ENCODE results near the gene LAX1. TPM values are rescaled to one million over a fixed set of nuclear protein-coding genes. Genes with fewer than 3 reads are reported as not detected.
"Not testable (repeated sequence)": the region's sequence is repeated elsewhere in the genome, so short reads cannot be mapped to it uniquely, and the experiment has no call there.

The LAX1 gene
- polyA plus RNA-seq, 1 donor: 0.27 TPM

DNA sequence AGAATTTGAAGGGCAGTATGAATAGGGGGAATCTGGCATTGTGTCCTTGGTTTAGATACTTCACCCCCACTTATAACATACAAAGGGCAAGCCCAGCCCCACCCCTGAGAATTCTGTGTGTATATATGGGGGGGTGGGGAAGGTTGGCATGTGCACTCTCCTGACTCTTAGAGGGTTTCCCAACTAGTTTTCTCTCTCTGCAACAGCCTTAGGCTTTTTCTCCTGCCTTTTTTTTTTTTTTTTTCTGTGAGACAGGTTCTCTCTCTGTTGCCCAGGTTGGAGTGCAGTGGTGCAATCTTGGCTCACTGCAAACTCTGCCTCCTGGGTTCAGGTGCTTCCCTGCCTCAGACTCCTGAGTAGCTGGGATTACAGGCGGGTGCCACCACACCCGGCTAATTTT lies 27.5 kb downstream of the LAX1 start:
- no CpG with 5 or more reads among the region's 2 CpGs for WGBS (ENCODE audit: insufficient coverage, low lambda C conversion rate)
- no peak for DNase-seq
- H3K4me1 ChIP-seq (ENCODE audit: control insufficient read depth, insufficient read depth, low read length): peaks cover 10% of the 10 kb centered on the region
- H3K27ac ChIP-seq (ENCODE audit: low read length): no peak overlapping the region
- no peaks in the 10 kb centered on the region for H3K9me3 ChIP-seq (ENCODE audit: control insufficient read depth, low read depth, low read length)
- H3K27me3 ChIP-seq (ENCODE audit: control insufficient read depth, insufficient read depth, low read length): no peaks in the 10 kb centered on the region
- peaks cover 5% of the 10 kb centered on the region for H3K36me3 ChIP-seq (ENCODE audit: control insufficient read depth, insufficient read depth, low read length)
- H3K4me3 ChIP-seq (ENCODE audit: low read length): no peak overlapping the region

DNA sequence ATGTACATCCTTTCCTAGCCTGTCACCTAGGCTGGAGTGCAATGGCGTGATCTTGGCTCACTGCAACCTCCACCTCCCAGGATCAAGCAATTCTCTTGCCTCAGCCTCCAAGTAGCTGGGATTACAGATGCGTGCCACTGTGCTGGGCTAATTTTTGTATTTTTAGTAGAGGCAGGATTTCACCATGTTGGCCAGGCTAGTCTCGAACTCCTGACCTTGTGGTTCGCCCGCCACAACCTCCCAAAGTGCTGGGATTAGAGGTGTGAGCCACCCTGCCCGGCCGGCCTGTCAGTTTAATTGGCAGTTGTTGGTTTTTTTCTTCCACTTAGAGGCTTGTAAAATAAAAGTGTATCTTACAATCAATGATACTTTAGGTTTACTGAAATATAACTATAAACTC lies 28.6 kb downstream of the LAX1 start:
- no CpG with 5 or more reads among the region's 7 CpGs for WGBS (ENCODE audit: insufficient coverage, low lambda C conversion rate)
- not testable (repeated sequence) for H3K27ac ChIP-seq (ENCODE audit: low read length); H3K4me3 ChIP-seq (ENCODE audit: low read length); H3K27me3 ChIP-seq (ENCODE audit: control insufficient read depth, insufficient read depth, low read length); H3K9me3 ChIP-seq (ENCODE audit: control insufficient read depth, low read depth, low read length); DNase-seq
- Histone ChIP-seq H3K36me3 (ENCODE audit: control insufficient read depth, insufficient read depth, low read length) (peaks cover 14% of the 10 kb centered on the region), H3K4me1 (ENCODE audit: control insufficient read depth, insufficient read depth, low read length) (peaks cover 15% of the 10 kb centered on the region)

DNA sequence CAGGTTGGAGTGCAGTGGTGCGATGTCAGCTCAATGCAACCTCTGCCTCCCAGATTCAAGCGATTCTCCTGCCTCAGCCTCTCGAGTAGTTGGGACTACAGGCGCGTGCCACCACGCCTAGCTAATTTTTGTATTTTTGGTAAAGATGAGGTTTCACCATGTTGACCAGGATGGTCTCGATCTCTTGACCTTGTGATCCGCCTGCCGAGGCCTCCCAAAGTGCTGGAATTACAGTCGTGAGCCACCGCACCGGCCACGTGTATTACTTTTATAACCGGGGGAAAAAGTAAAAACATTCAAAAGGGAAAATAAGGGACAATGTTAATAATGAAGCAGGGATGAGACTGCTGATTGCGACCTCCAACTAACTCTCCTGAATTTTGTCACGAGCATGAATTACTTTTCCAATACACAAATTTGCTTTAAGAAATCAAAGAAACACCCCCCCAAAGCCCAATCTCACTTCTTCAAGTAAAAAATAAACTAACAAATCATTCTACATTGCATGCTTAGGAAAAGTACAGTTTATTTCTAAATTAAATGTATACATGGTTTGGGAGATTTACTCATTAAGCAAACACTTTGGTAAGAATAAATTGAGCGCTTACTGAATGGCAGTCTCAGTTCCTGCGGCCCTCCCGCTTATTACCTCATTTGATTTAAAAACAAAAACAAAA lies 29.9 kb downstream of the LAX1 start:
- H3K9me3 ChIP-seq (ENCODE audit: control insufficient read depth, low read depth, low read length): no peaks in the 10 kb centered on the region

DNA sequence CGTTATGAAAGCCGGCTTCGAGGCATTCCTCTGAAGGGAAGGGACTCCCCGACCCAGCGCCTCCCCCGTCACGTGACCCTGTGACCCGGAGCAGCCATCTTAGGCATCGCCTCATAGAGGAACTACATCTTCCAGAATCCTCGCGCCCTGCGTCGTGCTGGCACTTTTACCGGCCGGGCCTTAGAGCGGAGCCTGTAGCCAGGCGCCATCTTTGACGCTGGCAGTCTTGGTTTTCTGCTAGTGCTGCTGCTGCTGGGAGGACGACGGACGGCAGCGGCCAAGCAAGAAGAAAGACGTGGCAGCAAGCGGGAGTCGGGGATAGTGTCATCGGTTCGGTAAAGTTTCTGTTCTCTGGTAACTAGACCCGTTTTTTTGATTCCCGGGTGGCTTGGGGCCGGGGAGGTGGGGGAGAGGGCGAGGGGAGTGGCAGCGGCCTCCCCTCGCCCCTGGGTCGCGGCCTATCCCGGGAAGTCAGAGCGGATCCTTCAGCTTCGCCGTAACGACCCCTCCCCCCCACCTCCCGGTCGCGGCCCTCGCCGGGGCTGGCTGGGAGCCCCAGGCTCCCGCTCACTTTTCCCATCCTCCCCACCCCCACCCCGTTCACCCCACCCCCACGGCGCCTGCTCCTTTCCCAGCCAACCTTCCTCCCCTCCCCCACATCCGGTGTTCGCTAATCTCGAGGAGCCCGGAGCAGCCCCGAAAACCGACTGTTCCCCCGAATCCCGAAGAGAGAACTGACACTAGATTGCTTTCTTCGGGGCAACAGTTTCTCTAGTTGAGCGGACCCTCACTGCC lies 30.7 kb downstream of the LAX1 start, which contains the start of the genes ZBED6 and ZC3H11A:
Gene ZBED6, plus strand, starts transcription at position 183 of the 795 bp plus-strand sequence. CDS start 1,900 bp downstream, outside the sequence.
Gene ZC3H11A, plus strand, starts transcription at position 183 of the 795 bp plus-strand sequence. CDS start 21,448 bp downstream, outside the sequence.
- Histone ChIP-seq H3K4me1 (ENCODE audit: control insufficient read depth, insufficient read depth, low read length) (peaks cover 15% of the 10 kb centered on the region), H3K9me3 (ENCODE audit: control insufficient read depth, low read depth, low read length) (no peaks in the 10 kb centered on the region), H3K27ac (ENCODE audit: low read length) (peak within 1 kb of the TSS; percentile 94), H3K4me3 (ENCODE audit: low read length) (peak within 1 kb of the TSS; percentile 82), H3K36me3 (ENCODE audit: control insufficient read depth, insufficient read depth, low read length) (peaks cover 27% of the 10 kb centered on the region), H3K27me3 (ENCODE audit: control insufficient read depth, insufficient read depth, low read length) (no peaks in the 10 kb centered on the region)
- DNase-seq: peak; percentile 99
- WGBS (ENCODE audit: insufficient coverage, low lambda C conversion rate): no CpG with 5 or more reads among the region's 59 CpGs

More for the DNA sequence above, 29.9 kb downstream of the LAX1 start:
- Histone ChIP-seq H3K27ac (ENCODE audit: low read length) (peak overlapping the region; percentile 94), H3K4me3 (ENCODE audit: low read length) (peak overlapping the region; percentile 82), H3K36me3 (ENCODE audit: control insufficient read depth, insufficient read depth, low read length) (peaks cover 27% of the 10 kb centered on the region), H3K4me1 (ENCODE audit: control insufficient read depth, insufficient read depth, low read length) (peaks cover 15% of the 10 kb centered on the region), H3K27me3 (ENCODE audit: control insufficient read depth, insufficient read depth, low read length) (no peaks in the 10 kb centered on the region)
- 77% methylated on average over 4 of the region's 19 CpGs for WGBS (ENCODE audit: insufficient coverage, low lambda C conversion rate)
- no peak for DNase-seq

DNA sequence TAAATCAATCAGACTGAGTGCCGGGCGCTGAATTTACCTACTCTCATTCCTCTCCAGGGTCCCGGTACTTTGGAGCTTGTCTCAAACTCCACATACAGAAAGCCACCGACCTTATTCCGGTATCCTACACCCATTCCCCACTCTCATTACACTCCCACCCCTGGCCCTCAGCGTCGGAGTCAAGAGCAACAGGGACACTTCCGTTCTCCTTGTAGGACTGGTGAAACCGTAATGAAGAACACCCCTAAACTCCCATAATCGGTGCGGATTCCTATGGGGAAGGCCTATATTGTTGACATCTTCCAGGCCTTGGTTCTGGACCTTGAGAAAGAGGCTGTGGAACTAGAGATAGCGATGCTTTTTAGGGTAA lies 31.2 kb downstream of the LAX1 start:
- peaks cover 15% of the 10 kb centered on the region for H3K4me1 ChIP-seq (ENCODE audit: control insufficient read depth, insufficient read depth, low read length)
- H3K4me3 ChIP-seq (ENCODE audit: low read length): peak overlapping the region; percentile 82
- H3K27me3 ChIP-seq (ENCODE audit: control insufficient read depth, insufficient read depth, low read length): no peaks in the 10 kb centered on the region
- DNase-seq: peak; percentile 20 to 71
- H3K36me3 ChIP-seq (ENCODE audit: control insufficient read depth, insufficient read depth, low read length): peaks cover 27% of the 10 kb centered on the region
- WGBS (ENCODE audit: insufficient coverage, low lambda C conversion rate): 0% methylated on average over 1 of the region's 12 CpGs
- H3K27ac ChIP-seq (ENCODE audit: low read length): peak overlapping the region; percentile 94
- no peaks in the 10 kb centered on the region for H3K9me3 ChIP-seq (ENCODE audit: control insufficient read depth, low read depth, low read length)

DNA sequence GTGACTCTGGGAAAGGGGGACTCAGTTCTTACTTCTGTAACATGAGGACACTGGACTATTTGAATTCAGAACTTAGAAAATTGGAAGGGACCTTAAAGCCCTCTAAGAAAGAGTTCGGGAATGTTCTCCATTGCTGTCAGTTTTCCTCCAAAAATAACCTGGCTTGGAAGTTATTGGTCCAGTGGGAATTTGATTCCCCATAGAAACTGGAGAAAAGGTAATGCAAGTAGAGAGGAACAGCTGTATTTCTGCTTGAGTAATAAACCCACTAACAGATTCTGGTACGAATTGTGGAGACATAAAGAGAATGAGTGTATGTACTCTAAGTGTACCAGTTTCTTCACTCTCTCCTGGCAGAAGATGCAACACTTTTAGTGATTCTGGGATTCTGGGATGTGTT lies 32.2 kb downstream of the LAX1 start:
- WGBS (ENCODE audit: insufficient coverage, low lambda C conversion rate): no CpG with 5 or more reads among the region's 2 CpGs
- no peak for DNase-seq
- Histone ChIP-seq H3K27me3 (ENCODE audit: control insufficient read depth, insufficient read depth, low read length) (no peaks in the 10 kb centered on the region), H3K9me3 (ENCODE audit: control insufficient read depth, low read depth, low read length) (no peaks in the 10 kb centered on the region), H3K4me3 (ENCODE audit: low read length) (peak overlapping the region; percentile 82), H3K4me1 (ENCODE audit: control insufficient read depth, insufficient read depth, low read length) (peaks cover 15% of the 10 kb centered on the region), H3K36me3 (ENCODE audit: control insufficient read depth, insufficient read depth, low read length) (peaks cover 27% of the 10 kb centered on the region), H3K27ac (ENCODE audit: low read length) (peak overlapping the region; percentile 16)

DNA sequence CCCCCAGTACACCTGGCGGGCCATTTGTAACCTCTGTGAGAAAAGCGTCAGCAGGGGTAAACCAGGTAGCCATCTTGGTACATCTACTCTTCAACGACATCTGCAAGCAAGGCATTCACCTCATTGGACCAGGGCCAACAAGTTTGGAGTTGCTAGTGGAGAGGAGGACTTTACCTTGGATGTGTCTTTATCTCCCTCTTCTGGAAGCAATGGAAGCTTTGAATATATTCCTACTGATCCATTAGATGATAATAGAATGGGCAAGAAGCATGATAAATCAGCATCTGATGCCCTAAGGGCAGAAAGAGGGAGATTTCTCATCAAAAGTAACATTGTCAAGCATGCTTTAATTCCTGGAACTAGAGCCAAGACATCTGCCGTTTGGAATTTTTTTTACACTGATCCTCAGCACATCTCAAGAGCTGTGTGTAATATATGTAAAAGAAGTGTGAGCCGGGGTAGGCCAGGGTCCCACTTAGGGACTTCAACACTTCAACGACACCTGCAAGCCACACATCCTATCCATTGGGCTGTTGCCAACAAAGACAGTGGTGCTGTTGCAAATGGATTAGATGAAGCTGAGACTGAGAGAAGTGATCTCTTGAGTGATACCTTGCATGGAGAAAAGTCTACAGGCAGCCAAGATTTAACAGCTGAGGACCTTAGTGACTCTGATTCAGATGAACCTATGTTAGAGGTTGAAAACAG lies 33.1 kb downstream of the LAX1 start:
- Histone ChIP-seq H3K27ac (ENCODE audit: low read length) (no peak overlapping the region), H3K9me3 (ENCODE audit: control insufficient read depth, low read depth, low read length) (no peaks in the 10 kb centered on the region), H3K4me3 (ENCODE audit: low read length) (no peak overlapping the region), H3K36me3 (ENCODE audit: control insufficient read depth, insufficient read depth, low read length) (peaks cover 31% of the 10 kb centered on the region), H3K4me1 (ENCODE audit: control insufficient read depth, insufficient read depth, low read length) (peaks cover 15% of the 10 kb centered on the region), H3K27me3 (ENCODE audit: control insufficient read depth, insufficient read depth, low read length) (no peaks in the 10 kb centered on the region)
- WGBS (ENCODE audit: insufficient coverage, low lambda C conversion rate): no CpG with 5 or more reads among the region's 6 CpGs
- DNase-seq: no peak

DNA sequence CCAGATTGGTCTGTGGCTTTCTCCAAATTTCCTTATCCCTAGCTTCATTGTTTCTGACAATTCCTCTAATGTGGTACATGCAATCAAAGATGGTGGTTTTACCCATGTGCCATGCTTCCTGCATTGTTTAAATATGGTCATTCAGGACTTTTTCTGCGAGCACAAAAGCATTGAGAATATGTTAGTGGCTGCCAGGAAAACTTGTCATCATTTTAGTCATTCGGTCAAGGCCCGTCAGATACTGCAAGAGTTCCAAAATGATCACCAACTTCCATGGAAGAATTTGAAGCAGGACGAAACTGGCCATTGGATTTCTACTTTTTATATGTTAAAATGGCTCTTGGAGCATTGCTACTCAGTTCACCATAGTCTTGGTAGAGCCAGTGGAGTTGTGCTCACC lies 34.2 kb downstream of the LAX1 start:
- Histone ChIP-seq H3K9me3 (ENCODE audit: control insufficient read depth, low read depth, low read length) (no peaks in the 10 kb centered on the region), H3K4me1 (ENCODE audit: control insufficient read depth, insufficient read depth, low read length) (peaks cover 15% of the 10 kb centered on the region), H3K27ac (ENCODE audit: low read length) (no peak overlapping the region), H3K27me3 (ENCODE audit: control insufficient read depth, insufficient read depth, low read length) (no peaks in the 10 kb centered on the region), H3K4me3 (ENCODE audit: low read length) (no peak overlapping the region), H3K36me3 (ENCODE audit: control insufficient read depth, insufficient read depth, low read length) (peaks cover 38% of the 10 kb centered on the region)
- WGBS (ENCODE audit: insufficient coverage, low lambda C conversion rate): no CpG with 5 or more reads among the region's 4 CpGs
- no peak for DNase-seq

DNA sequence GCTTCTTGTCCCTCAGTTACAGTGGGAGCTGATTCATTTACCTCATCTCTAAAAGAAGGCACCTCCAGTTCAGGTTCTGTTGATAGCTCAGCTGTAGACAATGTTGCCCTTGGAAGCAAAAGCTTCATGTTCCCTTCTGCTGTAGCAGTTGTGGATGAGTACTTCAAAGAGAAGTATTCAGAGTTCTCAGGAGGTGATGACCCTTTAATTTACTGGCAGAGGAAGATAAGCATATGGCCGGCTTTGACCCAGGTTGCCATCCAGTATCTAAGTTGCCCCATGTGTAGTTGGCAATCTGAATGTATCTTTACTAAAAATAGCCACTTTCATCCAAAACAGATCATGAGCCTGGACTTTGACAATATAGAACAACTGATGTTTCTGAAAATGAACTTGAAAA lies 35.0 kb downstream of the LAX1 start:
- no peak for DNase-seq
- no CpG with 5 or more reads among the region's 1 CpG for WGBS (ENCODE audit: insufficient coverage, low lambda C conversion rate)
- Histone ChIP-seq H3K36me3 (ENCODE audit: control insufficient read depth, insufficient read depth, low read length) (peaks cover 39% of the 10 kb centered on the region), H3K4me1 (ENCODE audit: control insufficient read depth, insufficient read depth, low read length) (peaks cover 13% of the 10 kb centered on the region), H3K9me3 (ENCODE audit: control insufficient read depth, low read depth, low read length) (no peaks in the 10 kb centered on the region), H3K27me3 (ENCODE audit: control insufficient read depth, insufficient read depth, low read length) (no peaks in the 10 kb centered on the region), H3K27ac (ENCODE audit: low read length) (no peak overlapping the region), H3K4me3 (ENCODE audit: low read length) (no peak overlapping the region)

DNA sequence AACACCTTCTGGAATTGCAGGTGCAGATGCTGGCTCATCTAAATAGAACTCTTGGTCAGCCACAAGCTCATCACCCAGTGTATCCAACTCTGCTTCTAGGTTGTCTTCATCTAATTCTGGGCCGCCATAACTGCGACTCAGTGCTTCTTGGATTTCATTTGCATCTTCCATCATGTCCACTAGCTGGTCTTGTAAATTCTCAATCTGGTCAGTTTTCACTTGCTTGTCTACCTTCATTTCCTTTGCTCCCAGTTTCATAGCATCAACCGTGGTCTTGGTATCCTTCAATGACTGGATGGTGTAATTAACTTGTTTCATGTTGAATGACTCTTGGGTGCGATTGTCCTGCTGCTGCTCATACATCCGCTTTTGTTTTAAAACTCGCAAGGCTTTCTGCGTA lies 40.7 kb downstream of the LAX1 start:
- H3K9me3 ChIP-seq (ENCODE audit: control insufficient read depth, low read depth, low read length): no peaks in the 10 kb centered on the region
- H3K4me3 ChIP-seq (ENCODE audit: low read length): no peak overlapping the region
- no peak for DNase-seq
- H3K27me3 ChIP-seq (ENCODE audit: control insufficient read depth, insufficient read depth, low read length): no peaks in the 10 kb centered on the region
- no peaks in the 10 kb centered on the region for H3K4me1 ChIP-seq (ENCODE audit: control insufficient read depth, insufficient read depth, low read length)
- no peak overlapping the region for H3K27ac ChIP-seq (ENCODE audit: low read length)
- H3K36me3 ChIP-seq (ENCODE audit: control insufficient read depth, insufficient read depth, low read length): peaks cover 40% of the 10 kb centered on the region
- 100% methylated on average over 1 of the region's 7 CpGs for WGBS (ENCODE audit: insufficient coverage, low lambda C conversion rate)
